ENCODE measurements around the gene NBL1. TPM values are rescaled to one million over a fixed set of nuclear protein-coding genes. Genes with fewer than 3 reads are reported as not detected.

NBL1 gene
- total and polyA plus RNA-seq, 9 of the 15 experiments (the other 6 are each of a cell fraction or from before 2014, with no cell fraction given), result 0.10 to 3.7 (median 1.8) TPM; not detected in 1

- TF ChIP-seq FIP1L1 (IDR thresholded peaks at IDR 0.05; ENCODE audit: low read depth, low read length, poor library complexity, severe bottlenecking), result peak; percentile 12
- no peak for TF ChIP-seq ZBTB26 (CRISPR knock-in tag; IDR thresholded peaks at IDR 0.05)
- 0 out of 4 replicates have a peak, but pooled peaks of 1 of the 2 experiments have one; percentile 16 for TF ChIP-seq HDAC1 (IDR thresholded peaks at IDR 0.05)
- no peak for TF ChIP-seq E2F1 (CRISPR knock-in tag; IDR thresholded peaks at IDR 0.05)
- no peak for TF ChIP-seq FUS (optimal IDR thresholded peaks at IDR 0.05; ENCODE audit: low read depth, low read length)
- TF ChIP-seq HEY1 (CRISPR knock-in tag; IDR thresholded peaks at IDR 0.05; ENCODE audit: borderline replicate concordance), result no peak
- no peak for TF ChIP-seq ERF (CRISPR knock-in tag; IDR thresholded peaks at IDR 0.05)
- TF ChIP-seq ZNF583 (CRISPR knock-in tag; IDR thresholded peaks at IDR 0.05), result no peak
- no peak for TF ChIP-seq RBM25 (IDR thresholded peaks at IDR 0.05; ENCODE audit: low read depth, low read length, severe bottlenecking)
- no peak for TF ChIP-seq NR2C2 (CRISPR knock-in tag; IDR thresholded peaks at IDR 0.05)
- no peak for TF ChIP-seq NR2C2 (tag; IDR thresholded peaks at IDR 0.05)
- no peak for TF ChIP-seq ARNT (IDR thresholded peaks at IDR 0.05)
- no peak for TF ChIP-seq BCOR (IDR thresholded peaks at IDR 0.05)
- no peak for TF ChIP-seq HMGXB4 (CRISPR knock-in tag; IDR thresholded peaks at IDR 0.05)
- TF ChIP-seq KDM2B (CRISPR knock-in tag; IDR thresholded peaks at IDR 0.05), result no peak
- TF ChIP-seq E2F6 (IDR thresholded peaks at IDR 0.05; ENCODE audit: borderline replicate concordance in 1 of 2, extremely low read depth in 1 of 2, insufficient read depth in 1 of 2, insufficient read length in 1 of 2, low read depth in 1 of 2, low read length in 1 of 2, poor library complexity in 1 of 2, severe bottlenecking in 1 of 2), result no peak
- no peak for TF ChIP-seq ATF7 (IDR thresholded peaks at IDR 0.05)
- no peak for TF ChIP-seq TOE1 (IDR thresholded peaks at IDR 0.05; ENCODE audit: borderline replicate concordance)
- TF ChIP-seq TOE1 (CRISPR knock-in tag; IDR thresholded peaks at IDR 0.05; ENCODE audit: borderline replicate concordance, low read depth), result no peak
- TF ChIP-seq ZNF584 (CRISPR knock-in tag; IDR thresholded peaks at IDR 0.05; ENCODE audit: low read depth), result no peak
- TF ChIP-seq CREBBP (IDR thresholded peaks at IDR 0.05; ENCODE audit: low read depth, low read length), result no peak
- no peak for TF ChIP-seq ZNF764 (CRISPR knock-in tag; IDR thresholded peaks at IDR 0.05; ENCODE audit: low read depth)
- no peak for TF ChIP-seq ZZZ3 (IDR thresholded peaks at IDR 0.05)
Observed at GRCh38 chr1:19644681-19645410, 735 bp downstream of the NBL1 start (continued).
